ENCODE results near the gene ZAR1.

The ZAR1 gene

DNA sequence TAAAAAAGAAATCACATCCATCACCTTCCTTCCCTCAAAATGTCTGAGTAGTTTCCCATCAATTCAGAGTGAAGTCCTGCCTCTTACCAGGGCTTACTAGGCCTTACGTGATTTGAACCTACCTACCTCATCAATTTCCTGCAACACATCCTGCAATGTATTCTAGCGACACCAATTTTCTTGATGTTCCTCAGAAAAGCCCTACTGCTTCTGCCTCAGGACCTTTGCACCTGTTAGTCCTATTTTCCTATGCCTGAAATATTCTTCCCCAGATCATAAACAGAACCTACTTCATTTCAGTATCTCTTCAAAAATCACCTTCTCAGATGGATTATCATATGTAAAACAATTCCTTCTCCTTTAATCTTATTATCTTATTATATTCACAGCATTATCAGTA lies 52.8 kb downstream of the ZAR1 start:
- Mint-ChIP-seq H3K4me3 (no peak overlapping the region), H3K4me1 (no peaks in the 10 kb centered on the region), H3K36me3 (ENCODE audit: insufficient read depth) (peaks cover 57% of the 10 kb centered on the region), H3K9me3 (no peaks in the 10 kb centered on the region), H3K27me3 (no peaks in the 10 kb centered on the region), H3K27ac (ENCODE audit: low read depth) (no peak overlapping the region)
- ATAC-seq (replicated peaks; ENCODE audit: extremely low read depth, poor library complexity, severe bottlenecking) (no peak), DNase-seq (ENCODE audit: low spot score in 2 of 2) (no peak)

DNA sequence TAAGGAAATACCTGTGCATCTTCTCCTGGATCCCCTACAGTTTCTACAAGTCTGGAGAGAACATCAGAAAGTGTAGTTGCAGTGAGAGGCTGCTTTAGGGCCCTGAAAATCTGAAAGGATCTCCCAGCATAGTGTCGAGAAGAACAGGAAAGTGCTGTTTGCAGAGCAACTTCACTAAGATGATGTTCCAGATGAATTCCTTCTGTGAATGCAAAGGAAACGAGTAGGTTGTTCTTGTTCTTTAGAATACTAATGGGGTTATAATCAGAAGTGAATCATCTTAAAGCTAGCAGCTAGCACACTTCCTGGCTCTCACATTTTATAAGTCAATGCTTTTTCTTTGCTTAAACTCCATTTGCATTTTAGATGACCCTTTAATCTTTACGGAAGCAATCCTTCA lies 53.7 kb downstream of the ZAR1 start:
- Mint-ChIP-seq H3K27me3 (no peaks in the 10 kb centered on the region), H3K27ac (ENCODE audit: low read depth) (no peak overlapping the region), H3K9me3 (no peaks in the 10 kb centered on the region), H3K4me1 (no peaks in the 10 kb centered on the region), H3K36me3 (ENCODE audit: insufficient read depth) (peaks cover 63% of the 10 kb centered on the region), H3K4me3 (no peak overlapping the region)
- ATAC-seq (replicated peaks; ENCODE audit: extremely low read depth, poor library complexity, severe bottlenecking) (no peak), DNase-seq (ENCODE audit: low spot score in 2 of 2) (no peak)
